GM23338 (cell line): ENCODE results near the gene ZNF484. TPM values are rescaled to one million over a fixed set of nuclear protein-coding genes. Genes with fewer than 3 reads are reported as not detected.
"Not testable (repeated sequence)": the region's sequence is repeated elsewhere in the genome, so short reads cannot be mapped to it uniquely, and the experiment has no call there.

Experiments
- ATAC-seq: fragments of 200-7000 bp; cut with Tn5 transposase; 3 replicates; pipeline ENCODE4 v1.9.1; 2020
- DNase-seq: peaks from one replicate; pipeline ENCODE4 v3.0.0-alpha.2; 2015; ENCODE audit warnings: low spot score
- H2AFZ ChIP-seq: fragments of 200-600 bp; sonication (generic); 2 replicates; pipeline ENCODE4 v1.8.0; 2016; ENCODE audit warnings: antibody characterized with exemption, mild to moderate bottlenecking, moderate library complexity
- H3F3A ChIP-seq: fragments of 200-600 bp; sonication (generic); replicated peaks from 2 replicates; pipeline ENCODE4 v1.8.0; 2017; ENCODE audit warnings: antibody characterized with exemption, mixed run types, low read depth
- H3K27ac ChIP-seq: fragments of 200-600 bp; sonication (generic); 2 replicates; pipeline ENCODE4 v1.6.1; 2016; ENCODE audit warnings: low read depth
- H3K27me3 ChIP-seq: fragments of 200-600 bp; sonication (generic); 2 replicates; pipeline ENCODE4 v1.8.0; 2016; ENCODE audit warnings: mild to moderate bottlenecking, mixed run types, moderate library complexity; ENCODE audit not compliant: insufficient read depth
- H3K36me3 ChIP-seq: fragments of 200-600 bp; sonication (generic); 2 replicates; pipeline ENCODE4 v1.8.0; 2016; ENCODE audit warnings: mild to moderate bottlenecking; ENCODE audit not compliant: insufficient read depth
- H3K4me1 ChIP-seq: fragments of 200-600 bp; sonication (generic); 2 replicates; pipeline ENCODE4 v1.8.0; 2016; ENCODE audit warnings: mild to moderate bottlenecking, moderate library complexity; ENCODE audit not compliant: insufficient read depth
- H3K4me2 ChIP-seq: fragments of 200-600 bp; sonication (generic); 2 replicates; pipeline ENCODE4 v1.7.1; 2017; ENCODE audit warnings: mixed run types
- H3K4me3 ChIP-seq: fragments of 200-600 bp; sonication (generic); 2 replicates; pipeline ENCODE4 v1.6.1; 2016; ENCODE audit warnings: mixed run types
- H3K79me2 ChIP-seq: fragments of 200-600 bp; sonication (generic); replicated peaks from 2 replicates; pipeline ENCODE4 v1.8.0; 2017; ENCODE audit warnings: mild to moderate bottlenecking; ENCODE audit not compliant: insufficient read depth
- H3K9me2 ChIP-seq: fragments of 200-600 bp; sonication (generic); 2 replicates; pipeline ENCODE4 v1.8.0; 2017; ENCODE audit not compliant: insufficient read depth
- H4K20me1 ChIP-seq: fragments of 200-600 bp; sonication (generic); replicated peaks from 2 replicates; pipeline ENCODE4 v1.8.0; 2017; ENCODE audit warnings: mild to moderate bottlenecking; ENCODE audit not compliant: insufficient read depth
- H3K27ac Mint-ChIP-seq: 2 replicates; pipeline ENCODE4 v1.8.0; 2020; ENCODE audit warnings: inconsistent platforms, mild to moderate bottlenecking, moderate library complexity, mixed read lengths
- H3K27me3 Mint-ChIP-seq: 3 replicates; pipeline ENCODE4 v1.8.0; 2022; ENCODE audit warnings: low read depth, mild to moderate bottlenecking, moderate library complexity, mixed read lengths, inconsistent platforms; ENCODE audit not compliant: insufficient read depth, poor library complexity
- H3K36me3 Mint-ChIP-seq: 3 replicates; pipeline ENCODE4 v1.8.0; 2021; ENCODE audit warnings: low read depth, mild to moderate bottlenecking, inconsistent platforms, moderate library complexity, mixed read lengths
- H3K4me1 Mint-ChIP-seq: 3 replicates; pipeline ENCODE4 v1.8.0; 2020; ENCODE audit warnings: mild to moderate bottlenecking, inconsistent platforms, mixed read lengths
- H3K4me3 Mint-ChIP-seq: 3 replicates; pipeline ENCODE4 v1.8.0; 2021; ENCODE audit warnings: moderate library complexity, mild to moderate bottlenecking, inconsistent platforms, mixed read lengths
- H3K9me3 Mint-ChIP-seq: 3 replicates; pipeline ENCODE4 v1.8.0; 2020; ENCODE audit warnings: moderate library complexity, mild to moderate bottlenecking, inconsistent platforms, mixed read lengths
- CREB1 ChIP-seq: fragments of 250-450 bp; sonication (Bioruptor Pico); IDR thresholded peaks from 2 replicates; pipeline ENCODE4 v1.5.0; 2020; ENCODE audit warnings: low read depth, mild to moderate bottlenecking, moderate library complexity
- CTCF ChIP-seq, 2 experiments: fragments of 200-600 bp in 1 of 2; sonication (generic) in 1 of 2; conservative IDR thresholded peaks; 2 replicates each; pipeline versions ENCODE4 v1.5.1 to v1.6.1; 2016 to 2017; ENCODE audit warnings: antibody characterized with exemption in 2 of 2, low read depth in 2 of 2, mild to moderate bottlenecking in 2 of 2, moderate library complexity in 1 of 2
- NANOG ChIP-seq: IDR thresholded peaks from 2 replicates; pipeline ENCODE4 v1.6.1; 2016; ENCODE audit warnings: antibody characterized with exemption, borderline replicate concordance
- ZNF462 ChIP-seq: fragments of 250-450 bp; sonication (Bioruptor Pico); IDR thresholded peaks from 2 replicates; pipeline ENCODE4 v1.5.0; 2020; ENCODE audit warnings: mild to moderate bottlenecking, moderate library complexity
- polyA plus RNA-seq: library from polyadenylated mRNA; unstranded; fragments of >200 nt; fragmentation: Nextera tagmentation; extraction: Ambion mirVana; gene quantifications from 2 replicates; pipeline ENCODE4 v1.2.1, GENCODE V29; 2016
- total RNA-seq: library from RNA; depleted of rRNA; stranded (reverse); fragments of >200 nt; shearing (Covaris generic); gene quantifications from 2 replicates; pipeline ENCODE4 v1.2.3, GENCODE V29; 2014

The ZNF484 gene
- total and polyA plus RNA-seq, 2 experiments from 2014 or later = 4.2 to 19.4 TPM

GRCh38 chr9:92870289-92870688 lies 7.5 kb downstream of the ZNF484 start (continued):
- no peak for TF ChIP-seq ZNF462
- no peak for TF ChIP-seq NANOG
- TF ChIP-seq CREB1 (CRISPR knock-in tag) = no peak
- TF ChIP-seq CTCF (conservative IDR thresholded peaks at IDR 0.05; ENCODE audit: low read depth in 2 of 2) = no peak

- not testable (repeated sequence) for H3K4me3 Mint-ChIP-seq, H3K4me2 ChIP-seq
Observed at GRCh38 chr9:92866600-92866999, 11.2 kb downstream of the ZNF484 start.

More at GRCh38 chr9:92866600-92866999, 11.2 kb downstream of the ZNF484 start:
- not testable (repeated sequence) for H3K4me3 ChIP-seq, H3F3A ChIP-seq, H3K27me3 Mint-ChIP-seq, H3K9me2 ChIP-seq, H2AFZ ChIP-seq, H3K9me3 Mint-ChIP-seq, ATAC-seq, H3K36me3 ChIP-seq, H3K27ac Mint-ChIP-seq, H4K20me1 ChIP-seq, H3K27me3 ChIP-seq, DNase-seq, H3K27ac ChIP-seq
- Mint-ChIP-seq H3K36me3 (peaks cover 28% of the 10 kb centered on the region), H3K4me1 (peaks cover 21% of the 10 kb centered on the region)
- Histone ChIP-seq H3K79me2 (peaks cover 89% of the 10 kb centered on the region), H3K4me1 (peaks cover 12% of the 10 kb centered on the region)
